IPS-18c (cell line): Measurements from ENCODE around the gene SCGN.

Source experiments
- H3K4me3 ChIP-seq: 2 replicates; pipeline ENCODE4 v1.7.0; 2013; ENCODE audit warnings: low read depth, mild to moderate bottlenecking, low read length, moderate library complexity; ENCODE audit not compliant: insufficient read depth
- H3K9me3 ChIP-seq: one replicate; pipeline ENCODE4 v1.6.1; 2013; ENCODE audit warnings: mild to moderate bottlenecking, low read length, moderate library complexity; ENCODE audit not compliant: control insufficient read depth, insufficient read depth

SCGN gene

DNA sequence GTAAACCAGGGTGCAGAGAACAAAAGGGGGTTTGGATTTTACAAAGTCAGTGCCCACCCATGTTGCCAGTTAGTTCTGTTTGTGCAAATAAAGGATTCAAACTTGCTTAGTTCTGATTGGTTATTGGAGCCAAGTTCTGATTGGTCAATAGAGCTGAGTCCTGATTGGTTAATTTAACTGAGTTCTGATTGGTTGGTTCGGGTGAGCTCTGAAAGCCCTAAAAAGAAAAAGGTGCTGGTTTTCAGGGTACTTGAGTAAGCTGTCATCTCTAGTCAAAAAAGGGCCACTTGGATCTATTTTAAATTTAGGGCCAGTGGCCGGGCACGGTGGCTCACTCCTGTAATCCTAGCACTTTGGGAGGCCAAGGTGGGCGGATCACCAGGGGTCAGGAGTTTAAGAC lies 47.6 kb downstream of the SCGN start:
- H3K4me3 ChIP-seq = no peak overlapping the region
- H3K9me3 ChIP-seq = no peaks in the 10 kb centered on the region

DNA sequence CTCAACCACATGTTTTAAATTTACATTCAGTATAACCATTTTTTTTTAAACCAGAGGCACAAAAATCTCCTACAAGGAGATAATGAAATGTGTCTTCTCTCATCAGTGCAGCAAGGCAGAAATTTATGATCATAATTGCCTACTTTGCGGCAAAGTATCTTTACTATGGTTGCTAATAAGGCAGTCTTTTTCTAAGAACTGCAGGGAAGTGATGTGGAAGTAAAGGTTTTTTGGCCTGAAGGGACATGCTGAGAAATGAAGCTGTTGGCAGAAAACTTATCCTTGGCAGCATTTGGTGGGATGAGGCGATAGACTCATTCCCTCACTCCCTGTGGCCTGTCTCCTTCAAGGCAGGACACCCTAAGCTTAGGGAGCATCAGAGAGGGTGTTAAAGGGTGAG lies 48.7 kb downstream of the SCGN start:
- no peak overlapping the region for H3K4me3 ChIP-seq

DNA sequence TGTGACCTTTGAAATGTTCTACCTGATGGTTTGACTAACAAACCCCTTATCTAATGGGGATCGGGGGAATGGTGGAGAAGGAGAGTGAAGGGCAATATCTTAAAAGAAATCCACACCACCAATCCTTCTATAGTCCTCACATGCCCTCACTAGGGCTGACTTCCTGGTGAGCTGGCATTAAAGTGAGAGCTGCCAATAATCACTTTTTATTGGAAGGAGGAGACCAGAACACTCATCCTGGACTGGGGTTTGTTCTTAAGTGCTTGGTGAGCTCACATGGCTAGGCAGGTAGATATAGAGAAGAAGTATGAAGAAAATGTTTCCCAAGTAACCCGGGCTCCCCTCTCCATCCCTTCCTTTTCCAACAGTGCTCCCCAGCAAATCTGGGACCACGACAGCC lies 49.8 kb downstream of the SCGN start:
- no peaks in the 10 kb centered on the region for H3K9me3 ChIP-seq
- H3K4me3 ChIP-seq = no peak overlapping the region

More for the DNA sequence above, 48.7 kb downstream of the SCGN start:
- H3K9me3 ChIP-seq = no peaks in the 10 kb centered on the region

DNA sequence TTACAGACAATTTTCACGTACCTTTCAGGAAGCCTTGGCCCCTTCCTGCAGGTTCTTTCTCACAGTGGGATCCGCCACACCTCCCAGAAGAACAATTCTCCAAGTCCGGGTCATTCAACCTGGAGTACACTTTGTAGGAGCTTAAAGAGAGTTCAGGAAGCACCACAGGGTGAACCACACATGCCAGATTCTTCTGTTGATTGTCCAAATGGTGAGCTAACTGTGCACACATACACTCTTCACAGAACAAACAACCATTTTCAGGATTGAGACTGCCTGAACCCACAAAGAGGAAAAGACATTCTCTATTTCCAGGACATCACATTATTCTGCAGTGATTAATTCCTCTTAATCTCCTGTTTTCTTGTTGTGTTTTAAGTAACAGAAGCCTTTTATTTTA lies 51.0 kb downstream of the SCGN start:
- Histone ChIP-seq H3K4me3 (no peak overlapping the region), H3K9me3 (no peaks in the 10 kb centered on the region)

DNA sequence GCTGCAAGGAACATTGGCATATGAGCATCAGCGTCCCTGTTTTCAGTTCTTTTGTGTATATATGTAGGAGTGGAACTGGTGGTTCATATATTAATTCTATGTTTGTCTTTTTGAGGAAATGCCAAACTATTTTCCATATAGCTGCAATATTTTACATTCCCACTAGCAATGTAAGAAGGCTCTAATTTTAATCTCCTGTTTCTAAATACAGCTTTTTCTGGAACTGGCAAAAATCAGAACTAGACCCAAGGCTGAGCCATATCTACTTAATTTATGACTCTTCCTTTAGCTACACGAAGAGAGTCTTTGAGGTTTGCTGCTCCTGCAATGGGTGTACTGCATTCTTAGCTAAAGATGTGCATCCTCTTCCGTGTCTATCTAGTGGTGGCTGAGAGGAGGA lies 52.0 kb downstream of the SCGN start:
- H3K9me3 ChIP-seq = no peaks in the 10 kb centered on the region

DNA sequence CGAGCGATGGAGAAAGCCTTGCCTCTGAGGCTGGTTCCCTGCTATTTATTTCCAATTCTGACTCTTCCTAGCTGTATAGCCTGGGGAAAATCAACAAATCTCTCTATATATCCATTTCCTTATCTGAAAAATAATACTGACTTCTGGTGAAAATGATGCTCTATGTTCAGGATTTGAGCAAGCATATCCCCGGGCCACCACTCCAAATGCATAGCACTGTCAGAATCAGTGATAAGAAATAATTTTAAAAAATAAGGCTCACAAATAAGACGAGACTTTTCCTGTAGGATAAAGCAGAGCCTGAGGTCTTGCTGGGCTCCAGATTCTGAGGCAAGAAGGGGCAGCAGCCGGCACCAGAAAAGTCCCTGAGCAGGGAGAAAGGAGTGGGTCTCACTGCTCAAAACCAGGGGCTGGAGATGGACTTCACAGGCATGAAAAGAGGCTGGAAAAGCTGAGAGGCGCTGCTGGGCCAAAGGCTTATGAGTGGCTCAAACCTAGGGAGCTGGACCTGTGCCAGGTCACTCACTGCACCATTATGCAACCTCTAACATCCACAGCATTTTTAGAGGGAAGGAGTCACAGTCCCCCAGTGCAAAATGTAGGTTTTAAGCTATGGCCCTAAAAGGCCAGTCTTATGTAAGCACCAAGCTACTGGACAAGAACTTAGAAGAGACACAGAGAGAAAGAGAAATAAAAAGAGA lies 54.4 kb downstream of the SCGN start:
- Histone ChIP-seq H3K9me3 (no peaks in the 10 kb centered on the region), H3K4me3 (no peak overlapping the region)

More for the DNA sequence above, 52.0 kb downstream of the SCGN start:
- no peak overlapping the region for H3K4me3 ChIP-seq

DNA sequence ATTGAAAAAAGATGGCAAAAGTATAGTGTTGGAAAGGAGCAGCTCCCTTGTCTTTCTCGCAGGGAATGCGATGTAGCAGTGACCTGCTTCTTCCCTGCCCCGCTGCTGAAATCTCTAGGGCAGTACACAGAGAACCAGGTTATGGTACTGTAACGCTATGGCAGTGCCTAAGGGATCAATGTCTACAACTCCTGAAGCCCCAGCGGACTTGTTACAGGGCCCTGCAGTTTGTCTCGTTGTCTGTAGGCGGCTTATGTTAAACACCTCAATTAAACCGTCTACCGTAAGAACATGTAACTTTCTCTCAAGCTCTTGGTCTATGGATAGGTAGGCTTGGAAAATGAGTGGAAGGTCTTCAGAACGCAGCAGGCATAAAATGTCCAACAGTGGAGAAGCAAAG lies 57.7 kb downstream of the SCGN start:
- no peaks in the 10 kb centered on the region for H3K9me3 ChIP-seq
- no peak overlapping the region for H3K4me3 ChIP-seq

DNA sequence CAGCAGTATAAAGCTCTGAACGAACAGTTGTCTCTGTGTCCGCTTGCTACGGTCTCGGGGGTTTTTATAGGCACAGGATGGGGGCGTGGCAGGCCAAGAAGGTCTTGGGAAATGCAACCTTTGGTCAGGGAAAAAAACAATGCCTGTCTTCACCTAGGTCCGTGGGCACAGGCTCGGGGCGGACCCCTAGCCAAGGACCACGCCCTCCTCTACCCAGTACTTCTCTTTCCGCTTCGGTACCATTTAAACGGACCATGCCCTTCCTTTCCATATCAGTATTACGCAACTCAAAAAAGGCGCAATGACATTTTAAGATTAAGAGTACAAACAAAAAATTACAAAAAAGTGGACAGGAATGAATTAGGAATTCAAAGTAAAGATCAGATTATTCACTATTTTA lies 58.3 kb downstream of the SCGN start:
- no peaks in the 10 kb centered on the region for H3K9me3 ChIP-seq
- H3K4me3 ChIP-seq = no peak overlapping the region

DNA sequence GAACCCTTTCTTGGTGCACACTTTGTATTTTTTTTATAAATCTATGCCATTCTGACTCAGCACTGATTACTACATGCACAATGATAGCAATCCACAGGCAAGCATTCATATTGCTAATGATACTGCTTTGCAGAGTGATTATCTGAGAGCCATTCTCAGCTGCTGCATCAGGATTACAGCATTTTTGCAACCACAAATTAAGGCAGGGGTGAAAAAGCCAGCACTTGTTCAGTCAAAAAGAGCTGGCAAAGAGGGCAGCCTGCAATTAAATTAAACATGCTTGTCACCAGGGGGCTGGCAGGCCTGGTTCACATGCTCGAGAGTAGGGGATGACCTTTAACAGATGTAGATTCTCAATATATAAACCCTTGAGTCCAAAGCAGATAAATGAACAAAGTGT lies 61.8 kb downstream of the SCGN start:
- H3K9me3 ChIP-seq = no peaks in the 10 kb centered on the region
- no peak overlapping the region for H3K4me3 ChIP-seq

DNA sequence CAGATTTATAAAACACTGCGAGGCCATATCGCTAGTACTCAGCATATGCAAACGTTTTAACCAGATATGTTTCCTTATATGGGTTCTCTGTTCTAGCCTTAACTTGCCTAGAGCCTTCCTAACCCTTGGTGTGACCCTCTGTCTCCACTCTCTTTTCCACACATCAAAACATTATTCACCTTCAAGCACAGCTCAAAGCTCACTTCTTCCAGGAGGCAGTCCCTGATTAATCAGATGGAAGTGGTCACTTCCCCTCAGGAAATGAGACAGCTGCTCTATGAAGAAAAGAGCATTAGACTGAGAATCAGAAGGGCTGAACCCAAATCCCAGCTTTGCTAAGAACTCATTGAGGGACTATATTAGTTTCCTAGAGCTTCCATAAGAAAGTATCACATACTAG lies 62.8 kb downstream of the SCGN start:
- Histone ChIP-seq H3K9me3 (no peaks in the 10 kb centered on the region), H3K4me3 (no peak overlapping the region)

DNA sequence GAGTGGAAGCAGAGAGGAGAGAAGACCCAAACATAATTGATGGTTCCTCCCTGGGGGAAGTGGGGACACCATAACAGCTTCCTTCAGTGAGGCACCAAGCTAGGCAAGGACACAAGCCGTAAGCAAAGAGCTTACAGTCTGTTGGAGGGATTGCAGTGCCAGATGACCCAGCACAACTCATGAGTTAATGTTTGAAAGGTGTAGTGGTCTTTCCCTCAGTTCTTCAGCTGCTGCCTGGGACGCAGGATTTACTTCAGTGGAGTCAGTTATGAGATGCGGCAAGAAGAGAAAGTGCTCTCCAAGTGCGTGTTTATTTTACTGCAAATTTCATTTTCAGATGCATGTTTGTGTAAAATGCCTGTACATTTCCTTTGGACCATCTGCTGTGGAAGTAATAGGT lies 63.8 kb downstream of the SCGN start:
- H3K9me3 ChIP-seq = no peaks in the 10 kb centered on the region
- no peak overlapping the region for H3K4me3 ChIP-seq

DNA sequence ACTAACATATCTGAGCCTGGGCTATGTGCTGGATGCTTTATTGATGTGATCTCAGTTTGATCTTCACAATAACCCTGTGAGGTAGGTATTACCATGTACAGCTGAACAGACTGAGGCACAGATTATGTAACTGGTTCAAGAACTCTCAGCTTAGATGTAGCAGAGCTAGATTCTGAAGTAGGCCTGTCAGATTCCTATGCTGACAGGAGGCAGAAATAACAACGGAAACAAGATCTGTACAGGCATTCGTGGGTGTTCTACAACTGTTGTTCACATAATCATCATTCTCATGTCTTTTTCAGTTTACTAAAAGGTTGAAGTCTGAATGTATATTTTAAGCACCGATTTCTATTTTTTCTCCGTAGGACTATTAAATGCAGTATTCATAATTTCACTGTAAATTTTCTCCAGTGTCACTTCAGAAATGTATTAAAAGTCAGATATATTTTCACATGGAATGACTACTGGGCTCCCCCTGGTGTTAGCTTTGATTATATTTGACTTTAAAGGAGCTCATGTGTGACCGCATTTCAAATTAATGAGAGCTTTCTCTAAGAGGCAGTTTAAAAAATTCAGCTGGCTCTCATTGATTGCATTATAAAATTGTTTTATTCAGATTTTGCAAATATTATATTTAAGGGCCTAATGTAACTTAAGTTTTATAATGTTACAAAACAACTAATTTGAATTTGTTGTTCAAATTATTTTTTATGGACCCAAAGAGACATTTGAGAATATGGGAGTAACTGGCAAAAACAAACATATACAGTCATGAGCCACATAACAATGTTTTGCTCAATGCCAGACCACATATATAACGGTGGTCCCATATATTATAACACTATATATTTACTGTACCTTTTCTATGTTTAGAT lies 66.1 kb downstream of the SCGN start:
- Histone ChIP-seq H3K9me3 (no peaks in the 10 kb centered on the region), H3K4me3 (no peak overlapping the region)

DNA sequence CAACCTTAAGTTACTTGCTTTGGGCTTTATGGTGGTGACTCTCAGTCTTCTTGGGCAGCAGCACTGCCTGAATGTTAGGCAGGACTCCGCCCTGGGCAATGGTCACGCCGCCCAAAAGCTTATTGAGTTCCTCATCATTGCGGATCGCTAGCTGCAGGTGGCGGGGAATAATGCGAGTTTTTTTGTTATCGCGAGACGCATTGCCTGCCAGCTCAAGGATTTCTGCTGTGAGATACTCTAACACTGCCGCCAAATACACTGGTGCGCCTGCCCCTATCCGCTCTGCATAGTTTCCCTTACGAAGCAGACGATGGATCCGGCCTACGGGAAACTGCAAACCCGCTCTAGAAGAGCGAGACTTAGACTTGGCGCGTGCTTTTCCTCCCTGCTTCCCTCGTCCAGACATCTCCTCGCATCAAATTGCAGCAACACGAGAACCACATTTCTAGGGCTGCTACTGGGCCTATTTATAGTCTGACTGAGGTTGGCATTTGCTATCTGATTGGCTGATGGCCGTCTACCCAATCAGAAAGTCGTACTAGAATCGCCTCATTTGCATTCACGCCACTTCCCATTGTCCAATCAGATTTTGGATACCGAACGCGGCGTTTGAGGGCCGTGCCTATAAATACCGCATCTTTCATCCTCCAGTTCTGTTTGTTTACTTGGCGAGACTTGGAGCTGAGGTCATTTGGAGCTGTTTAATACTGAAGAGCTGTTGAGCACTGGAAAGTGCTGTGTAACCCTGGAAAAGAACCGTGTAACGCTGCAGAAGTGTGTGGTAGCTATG lies 74.3 kb downstream of the SCGN start:
- H3K9me3 ChIP-seq = no peaks in the 10 kb centered on the region
- H3K4me3 ChIP-seq = no peak overlapping the region

DNA sequence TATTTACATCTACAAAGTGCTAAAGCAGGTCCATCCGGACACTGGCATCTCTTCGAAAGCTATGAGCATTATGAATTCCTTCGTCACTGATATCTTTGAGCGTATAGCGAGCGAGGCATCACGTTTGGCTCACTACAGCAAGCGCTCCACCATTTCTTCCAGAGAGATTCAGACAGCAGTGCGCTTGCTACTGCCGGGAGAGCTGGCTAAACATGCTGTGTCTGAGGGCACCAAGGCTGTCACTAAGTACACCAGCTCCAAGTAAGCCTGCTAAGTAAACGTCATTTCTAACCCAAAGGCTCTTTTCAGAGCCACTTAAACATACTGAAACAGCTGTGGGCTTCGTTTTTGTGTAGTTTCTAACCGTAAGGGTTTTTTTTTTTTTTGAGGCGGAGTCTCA lies 75.0 kb downstream of the SCGN start:
- H3K4me3 ChIP-seq = no peak overlapping the region
- no peaks in the 10 kb centered on the region for H3K9me3 ChIP-seq

DNA sequence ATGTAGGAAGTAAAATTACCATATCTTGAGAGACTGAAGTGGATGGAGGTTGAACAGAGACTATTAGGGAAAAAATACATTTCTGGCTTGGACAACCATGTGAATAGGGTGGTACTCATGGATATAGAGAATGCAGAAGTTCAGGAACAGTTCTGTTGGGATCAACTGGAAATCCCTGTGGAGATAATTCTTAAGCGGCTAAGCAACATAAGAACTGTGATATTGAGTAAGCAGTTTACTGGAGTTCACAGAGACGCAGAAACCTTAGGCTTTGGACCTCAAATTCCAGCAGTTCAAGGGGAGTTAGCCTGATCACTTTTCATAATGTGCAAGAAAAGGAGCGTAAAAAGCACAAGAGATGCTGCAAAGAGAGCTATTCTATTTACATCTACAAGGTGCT lies 78.9 kb downstream of the SCGN start:
- H3K4me3 ChIP-seq = no peak overlapping the region
- H3K9me3 ChIP-seq = no peaks in the 10 kb centered on the region

DNA sequence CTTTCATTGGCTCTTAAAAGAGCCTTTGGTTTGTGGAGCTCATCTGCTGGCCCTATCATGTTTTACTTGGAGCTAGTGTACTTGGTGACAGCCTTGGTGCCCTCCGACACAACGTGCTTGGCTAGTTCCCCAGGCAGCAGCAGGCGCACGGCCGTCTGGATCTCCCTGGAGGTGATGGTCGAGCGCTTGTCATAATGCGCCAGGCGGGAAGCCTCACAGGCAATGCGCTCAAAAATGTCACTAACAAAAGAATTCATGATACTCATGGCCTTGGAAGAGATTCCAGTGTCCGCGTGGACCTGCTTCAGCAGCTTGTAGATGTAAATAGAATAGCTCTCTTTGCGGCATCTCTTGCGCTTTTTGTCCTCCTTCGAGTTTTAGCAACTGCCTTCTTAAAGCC lies 79.7 kb downstream of the SCGN start:
- Histone ChIP-seq H3K9me3 (no peaks in the 10 kb centered on the region), H3K4me3 (no peak overlapping the region)

DNA sequence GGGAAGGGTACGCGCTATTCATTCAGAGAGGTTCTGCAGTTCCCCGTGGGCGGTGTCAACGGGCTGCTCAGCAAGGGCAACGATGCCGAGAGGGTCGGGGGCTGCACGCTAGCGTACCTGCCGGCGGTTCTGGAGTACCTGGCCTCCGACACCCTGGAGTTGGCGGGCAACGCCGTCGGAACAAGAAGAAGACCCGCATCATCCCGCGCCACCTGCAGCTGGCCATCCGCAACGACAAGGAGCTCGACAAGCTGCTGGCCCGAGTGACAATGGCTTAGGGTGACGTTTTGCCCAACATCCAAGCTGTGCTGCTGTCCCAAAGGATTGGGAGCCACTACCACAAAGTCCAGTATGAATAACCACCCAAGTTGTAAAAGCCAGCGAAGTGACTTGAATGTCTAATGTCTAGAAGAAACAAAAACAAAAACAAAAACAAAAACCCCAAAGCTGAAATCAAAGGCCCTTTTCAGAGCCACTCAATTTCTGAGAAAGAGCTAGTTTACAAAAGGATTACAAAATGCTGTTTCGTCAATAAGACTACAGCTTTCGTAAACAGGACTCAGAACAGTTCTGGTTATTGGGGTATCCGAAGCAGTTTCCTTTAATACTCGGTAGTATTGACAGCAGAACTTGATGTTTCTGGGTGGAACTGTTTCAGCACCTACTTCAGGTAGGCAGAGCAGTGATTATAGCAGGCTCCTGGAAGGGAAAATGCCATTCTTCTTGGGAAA lies 80.6 kb downstream of the SCGN start:
- peaks cover 2% of the 10 kb centered on the region for H3K9me3 ChIP-seq
- no peak overlapping the region for H3K4me3 ChIP-seq
